T-cell (primary cell): ENCODE measurements around the gene TAF4. TPM values are rescaled to one million over a fixed set of nuclear protein-coding genes. Genes with fewer than 3 reads are reported as not detected.

Source experiments
- ATAC-seq, 4 experiments: fragments of 200-7000 bp in 3 of 4; fragments of 150-1000 bp in 1 of 4; cut with Tn5 transposase; replicated peaks in 1 of 4; 1 replicate in 3 of 4; 2 replicates in 1 of 4; pipeline ENCODE4 v1.10.0; 2021; ENCODE audit warnings: moderate library complexity in 3 of 4, mild to moderate bottlenecking in 2 of 4, moderate number of reproducible peaks in 1 of 4
- CTCF ChIA-PET, 2 donors: fragments of 300-600 bp; sonication (Branson Sonifier 250); formaldehyde crosslinking; loops; one replicate each; lab custom pipeline; 2022; ENCODE audit warnings: antibody characterized with exemption in 2 of 2; lab: Charles Lee
- POLR2A ChIA-PET, 2 donors: fragments of 300-600 bp; sonication (Branson Sonifier 250); formaldehyde crosslinking; loops; one replicate each; lab custom pipeline; 2022; ENCODE audit warnings: antibody characterized with exemption in 2 of 2; lab: Charles Lee
- DNase-seq, 35 experiments: peaks; one replicate each; pipeline versions ENCODE4 v3.0.0 to v3.0.0-alpha.2; 2013 to 2023
- H3K27ac ChIP-seq: one replicate; pipeline ENCODE4 v1.5.1; 2013; ENCODE audit warnings: low read length
- H3K27me3 ChIP-seq, 2 experiments: replicated peaks in 1 of 2; 1 replicate in 1 of 2; 2 replicates in 1 of 2; pipeline versions ENCODE4 v1.6.1 to v1.7.0; 2013; ENCODE audit warnings: low read length in 1 of 2, mixed read lengths in 1 of 2; ENCODE audit not compliant: control insufficient read depth in 2 of 2, insufficient read depth in 2 of 2; ENCODE audit errors: extremely low read depth in 1 of 2
- H3K36me3 ChIP-seq, 2 donors: 1 replicate in 1 of 2; 2 replicates in 1 of 2; pipeline versions ENCODE4 v1.6.1 to v1.7.0; 2013; ENCODE audit warnings: low read length in 1 of 2; ENCODE audit not compliant: control insufficient read depth in 2 of 2, insufficient read depth in 1 of 2; ENCODE audit errors: extremely low read depth in 1 of 2
- H3K4me1 ChIP-seq, 2 experiments: 1 replicate in 1 of 2; 2 replicates in 1 of 2; pipeline versions ENCODE4 v1.6.1 to v1.7.0; 2013; ENCODE audit warnings: low read length in 2 of 2, mixed read lengths in 1 of 2; ENCODE audit not compliant: insufficient read depth in 2 of 2, control insufficient read depth in 1 of 2; ENCODE audit errors: extremely low read depth in 1 of 2
- H3K4me3 ChIP-seq, 2 donors: 1 replicate in 1 of 2; 2 replicates in 1 of 2; pipeline versions ENCODE4 v1.5.1 to v1.7.0; 2013; ENCODE audit warnings: mild to moderate bottlenecking in 2 of 2, low read length in 1 of 2, moderate library complexity in 1 of 2; ENCODE audit not compliant: control insufficient read depth in 1 of 2; ENCODE audit errors: extremely low read depth in 1 of 2
- H3K9me3 ChIP-seq: 2 replicates; pipeline ENCODE4 v1.7.0; 2013
- H3K27ac Mint-ChIP-seq, 2 donors: one replicate each; pipeline ENCODE4 v1.8.0; 2020 to 2021; ENCODE audit warnings: mild to moderate bottlenecking in 2 of 2, mixed read lengths in 2 of 2
- H3K27me3 Mint-ChIP-seq, 2 donors: one replicate each; pipeline ENCODE4 v1.8.0; 2021 to 2022; ENCODE audit warnings: mixed read lengths in 2 of 2
- H3K36me3 Mint-ChIP-seq: one replicate; pipeline ENCODE4 v1.8.0; 2021; ENCODE audit warnings: mixed read lengths
- H3K4me1 Mint-ChIP-seq, 3 donors: one replicate each; pipeline ENCODE4 v1.8.0; 2020 to 2022; ENCODE audit warnings: mixed read lengths in 3 of 3, mild to moderate bottlenecking in 1 of 3
- H3K4me3 Mint-ChIP-seq, 3 donors: one replicate each; pipeline ENCODE4 v1.8.0; 2020 to 2022; ENCODE audit warnings: mild to moderate bottlenecking in 3 of 3, mixed read lengths in 3 of 3, moderate library complexity in 3 of 3
- H3K9me3 Mint-ChIP-seq, 3 donors: one replicate each; pipeline ENCODE4 v1.8.0; 2020 to 2022; ENCODE audit warnings: mixed read lengths in 3 of 3
- WGBS: methylation state at CpG from one replicate; pipeline ENCODE4 v1.1.5; 2013; ENCODE audit warnings: missing lambda C conversion rate; ENCODE audit not compliant: insufficient coverage; 5-methylcytosine and 5-hydroxymethylcytosine counted together
- total RNA-seq, 35 experiments: library from RNA in 6 of 35; stranded (reverse) in 6 of 35; fragments of 120-200 nt in 1 of 35; gene quantifications; one replicate each; pipeline versions ENCODE4 v1.2.1 to v1.2.4 and lab custom pipeline; 2013 to 2026

Gene TAF4
- total RNA-seq, 5 donors from 2014 or later (not counting 1 experiment from before 2014, with no cell fraction given) = 21.7 to 39.5 (median 35.2) TPM

- CTCF ChIA-PET = no interaction called here
- H3K36me3 Mint-ChIP-seq = peaks cover 46% of the 10 kb centered on the region
- H3K9me3 ChIP-seq = no peaks in the 10 kb centered on the region
- H3K27me3 ChIP-seq = no peaks in the 10 kb centered on the region
- H3K4me3 Mint-ChIP-seq = no peak overlapping the region
- H3K27ac ChIP-seq = no peak overlapping the region
- DNase-seq = no peak
- H3K9me3 Mint-ChIP-seq = peaks cover 0 to 3% (median 0%) of the 10 kb centered on the region in 3 donors
- H3K4me1 Mint-ChIP-seq = peaks cover 19 to 26% (median 25%) of the 10 kb centered on the region in 3 donors
- ATAC-seq = no peak
- H3K4me3 ChIP-seq = no peak overlapping the region
- no peak overlapping the region for H3K27ac Mint-ChIP-seq
- WGBS = 97% methylated on average over 50 of the region's 65 CpGs
- POLR2A ChIA-PET = no interaction called here
- no peaks in the 10 kb centered on the region for H3K27me3 Mint-ChIP-seq
- peaks cover 0 to 31% of the 10 kb centered on the region in 2 experiments for H3K4me1 ChIP-seq
- H3K36me3 ChIP-seq = peaks cover 22 to 27% of the 10 kb centered on the region in 2 donors
Observed at GRCh38 chr20:61979701-61980635, 85.7 kb downstream of the TAF4 start.

- H3K27ac ChIP-seq = no peak overlapping the region
- peaks cover 0 to 3% (median 0%) of the 10 kb centered on the region in 3 donors for H3K9me3 Mint-ChIP-seq
- DNase-seq (no peak), ATAC-seq (no peak)
- no peaks in the 10 kb centered on the region for H3K27me3 Mint-ChIP-seq
- 100% methylated on average over 1 of the region's 12 CpGs for WGBS
- peaks cover 22 to 26% of the 10 kb centered on the region in 2 donors for H3K36me3 ChIP-seq
- H3K4me1 ChIP-seq = peaks cover 0 to 25% of the 10 kb centered on the region in 2 experiments
- H3K4me3 Mint-ChIP-seq = no peak overlapping the region
- H3K27me3 ChIP-seq = no peaks in the 10 kb centered on the region
- H3K4me1 Mint-ChIP-seq = peaks cover 17 to 23% (median 19%) of the 10 kb centered on the region in 3 donors
- H3K9me3 ChIP-seq = no peaks in the 10 kb centered on the region
- no peak overlapping the region for H3K4me3 ChIP-seq
- H3K27ac Mint-ChIP-seq = no peak overlapping the region
- ChIA-PET CTCF (no interaction called here), POLR2A (no interaction called here)
- peaks cover 49% of the 10 kb centered on the region for H3K36me3 Mint-ChIP-seq
Observed at GRCh38 chr20:61979090-61979489, 86.6 kb downstream of the TAF4 start.

- ATAC-seq (no peak), DNase-seq (no peak)
- Histone ChIP-seq H3K27me3 (no peaks in the 10 kb centered on the region), H3K4me1 (peaks cover 0 to 25% of the 10 kb centered on the region in 2 experiments), H3K4me3 (no peak overlapping the region), H3K36me3 (peaks cover 22 to 25% of the 10 kb centered on the region in 2 donors), H3K27ac (no peak overlapping the region), H3K9me3 (no peaks in the 10 kb centered on the region)
- Mint-ChIP-seq H3K27me3 (no peaks in the 10 kb centered on the region), H3K9me3 (peaks cover 0 to 3% (median 0%) of the 10 kb centered on the region in 3 donors), H3K27ac (no peak overlapping the region), H3K4me1 (peaks cover 12 to 17% (median 15%) of the 10 kb centered on the region in 3 donors), H3K4me3 (no peak overlapping the region), H3K36me3 (peaks cover 49% of the 10 kb centered on the region)
- ChIA-PET CTCF (no interaction called here), POLR2A (no interaction called here)
- whole genome bisulfite sequencing = 95% methylated on average over 16 of the region's 20 CpGs
Observed at GRCh38 chr20:61978491-61978890, 87.2 kb downstream of the TAF4 start.

- Histone ChIP-seq H3K4me3 (no peak overlapping the region), H3K9me3 (no peaks in the 10 kb centered on the region), H3K4me1 (peaks cover 0 to 16% of the 10 kb centered on the region in 2 experiments), H3K27ac (no peak overlapping the region), H3K27me3 (no peaks in the 10 kb centered on the region), H3K36me3 (peaks cover 22 to 26% of the 10 kb centered on the region in 2 donors)
- H3K27me3 Mint-ChIP-seq = no peaks in the 10 kb centered on the region
- 100% methylated on average over 6 of the region's 10 CpGs for WGBS
- ChIA-PET POLR2A (no interaction called here), CTCF (no interaction called here)
- peaks cover 12 to 17% (median 12%) of the 10 kb centered on the region in 3 donors for H3K4me1 Mint-ChIP-seq
- ATAC-seq (no peak), DNase-seq (no peak)
- no peak overlapping the region for H3K27ac Mint-ChIP-seq
- H3K36me3 Mint-ChIP-seq = peaks cover 55% of the 10 kb centered on the region
- peaks cover 0 to 3% (median 1%) of the 10 kb centered on the region in 3 donors for H3K9me3 Mint-ChIP-seq
- no peak overlapping the region for H3K4me3 Mint-ChIP-seq
Observed at GRCh38 chr20:61977419-61977786, 88.3 kb downstream of the TAF4 start.

- ATAC-seq = no peak
- ChIA-PET CTCF (no interaction called here), POLR2A (no interaction called here)
- Mint-ChIP-seq H3K9me3 (peaks cover 0 to 5% (median 0%) of the 10 kb centered on the region in 3 donors), H3K27me3 (no peaks in the 10 kb centered on the region), H3K4me1 (peaks cover 7 to 12% (median 7%) of the 10 kb centered on the region in 3 donors), H3K27ac (no peak overlapping the region), H3K36me3 (peaks cover 56% of the 10 kb centered on the region), H3K4me3 (no peak overlapping the region)
- Histone ChIP-seq H3K4me1 (peaks cover 0 to 11% of the 10 kb centered on the region in 2 experiments), H3K36me3 (peaks cover 22 to 26% of the 10 kb centered on the region in 2 donors), H3K27ac (no peak overlapping the region), H3K9me3 (no peaks in the 10 kb centered on the region), H3K4me3 (no peak overlapping the region), H3K27me3 (no peaks in the 10 kb centered on the region)
- WGBS = 98% methylated on average over 22 of the region's 45 CpGs
- DNase-seq = no peak
Observed at GRCh38 chr20:61976644-61977418, 88.8 kb downstream of the TAF4 start.

GRCh38 chr20:61976263-61976643 is 89.4 kb downstream of the TAF4 start:
- no peaks in the 10 kb centered on the region for H3K9me3 ChIP-seq
- no peak overlapping the region for H3K4me3 Mint-ChIP-seq
- DNase-seq (no peak), ATAC-seq (no peak)
- no peak overlapping the region for H3K27ac ChIP-seq
- H3K4me1 Mint-ChIP-seq = peaks cover 3 to 9% (median 4%) of the 10 kb centered on the region in 3 donors
- POLR2A ChIA-PET = no interaction called here
- CTCF ChIA-PET = no interaction called here
- H3K36me3 ChIP-seq = peaks cover 22 to 26% of the 10 kb centered on the region in 2 donors
- H3K9me3 Mint-ChIP-seq = peaks cover 0 to 5% (median 0%) of the 10 kb centered on the region in 3 donors
- H3K4me3 ChIP-seq = no peak overlapping the region
- peaks cover 53% of the 10 kb centered on the region for H3K36me3 Mint-ChIP-seq
- H3K27me3 Mint-ChIP-seq = no peaks in the 10 kb centered on the region
- H3K4me1 ChIP-seq = peaks cover 0 to 7% of the 10 kb centered on the region in 2 experiments
- no peak overlapping the region for H3K27ac Mint-ChIP-seq
- 99% methylated on average over 9 of the region's 9 CpGs for WGBS
- no peaks in the 10 kb centered on the region for H3K27me3 ChIP-seq
